ENCODE measurements around the gene KMT2C. TPM values are rescaled to one million over a fixed set of nuclear protein-coding genes. Genes with fewer than 3 reads are reported as not detected.

The KMT2C gene
- total and polyA plus RNA-seq, 4 donors: 6.3 to 35.3 (median 19.3) TPM

DNA sequence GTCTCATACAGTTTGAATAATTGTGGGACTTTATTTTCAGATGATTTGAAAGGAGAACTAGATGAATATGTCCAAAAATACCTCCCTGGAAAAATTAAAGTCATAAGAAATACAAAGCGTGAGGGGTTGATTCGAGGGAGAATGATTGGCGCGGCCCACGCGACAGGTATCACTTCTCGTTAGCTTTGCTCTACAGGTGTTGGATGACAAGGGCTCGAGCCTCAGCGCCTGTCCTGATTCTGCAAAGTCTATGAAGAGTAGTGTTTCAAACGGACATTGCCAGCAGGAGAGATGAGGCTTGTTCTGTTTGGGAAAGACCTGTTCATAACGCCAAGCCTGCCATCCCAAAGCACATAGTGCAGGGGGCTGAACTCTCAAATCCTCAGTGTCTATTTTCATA is 330.6 kb downstream of the KMT2C start (continued):
- TF ChIP-seq CTCF (IDR thresholded peaks at IDR 0.05; ENCODE audit: low read depth, low read length, missing input control) (no peak), EGR1 (IDR thresholded peaks at IDR 0.05; ENCODE audit: low read depth in 2 of 2) (no peak)

DNA sequence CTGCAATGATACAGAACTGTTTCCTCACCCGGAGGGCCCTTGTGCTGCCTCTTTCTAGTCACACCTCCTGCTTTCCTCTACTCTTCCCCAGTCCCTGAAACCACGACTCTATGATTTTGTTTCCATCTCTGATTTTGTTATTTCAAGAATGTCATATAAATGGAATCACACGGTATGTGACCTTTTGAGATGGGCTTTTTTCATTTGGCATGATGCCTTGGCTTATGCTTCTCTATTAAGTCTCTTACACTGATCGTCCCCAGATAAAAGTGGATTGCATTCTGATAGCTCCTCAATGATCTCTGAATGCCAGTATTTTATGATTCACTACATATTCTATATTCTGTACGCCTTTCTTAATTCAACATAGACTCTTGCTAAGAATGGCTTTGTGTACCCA is 332.1 kb downstream of the KMT2C start:
- Histone ChIP-seq H3K27me3 (ENCODE audit: control insufficient read depth in 4 of 4, insufficient read depth in 4 of 4, low read length in 3 of 4) (no peaks in the 10 kb centered on the region), H3K4me1 (ENCODE audit: control insufficient read depth in 4 of 4, insufficient read depth in 4 of 4, low read length in 3 of 4) (no peaks in the 10 kb centered on the region), H3K27ac (ENCODE audit: low read depth in 1 of 2, low read length in 2 of 2) (no peak overlapping the region), H3K9ac (ENCODE audit: low read depth in 1 of 2, low read length in 2 of 2) (no peak overlapping the region), H3K9me3 (ENCODE audit: control insufficient read depth in 4 of 4, low read length in 3 of 4) (no peaks in the 10 kb centered on the region), H3K36me3 (ENCODE audit: control insufficient read depth in 4 of 4, insufficient read depth in 3 of 4, low read depth in 1 of 4, low read length in 3 of 4) (peaks cover 1 to 19% (median 14%) of the 10 kb centered on the region in 4 donors), H3K4me3 (ENCODE audit: low read depth in 1 of 3, low read length in 3 of 3) (no peak overlapping the region)
- DNase-seq (ENCODE audit: low spot score): no peak
- 90% methylated on average over 5 of the region's 5 CpGs for WGBS
- TF ChIP-seq GABPA (IDR thresholded peaks at IDR 0.05 in 1 of 2, conservative IDR thresholded peaks at IDR 0.05 in 1 of 2): no peak
- TF ChIP-seq EGR1 (IDR thresholded peaks at IDR 0.05; ENCODE audit: low read depth in 2 of 2): no peak
- TF ChIP-seq HNF4G (IDR thresholded peaks at IDR 0.05): no peak
- TF ChIP-seq, protein P1, sequence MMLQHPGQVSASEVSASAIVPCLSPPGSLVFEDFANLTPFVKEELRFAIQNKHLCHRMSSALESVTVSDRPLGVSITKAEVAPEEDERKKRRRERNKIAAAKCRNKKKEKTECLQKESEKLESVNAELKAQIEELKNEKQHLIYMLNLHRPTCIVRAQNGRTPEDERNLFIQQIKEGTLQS (IDR thresholded peaks at IDR 0.05): no peak
- TF ChIP-seq TAF1 (conservative IDR thresholded peaks at IDR 0.05): no peak
- TF ChIP-seq, protein P2, sequence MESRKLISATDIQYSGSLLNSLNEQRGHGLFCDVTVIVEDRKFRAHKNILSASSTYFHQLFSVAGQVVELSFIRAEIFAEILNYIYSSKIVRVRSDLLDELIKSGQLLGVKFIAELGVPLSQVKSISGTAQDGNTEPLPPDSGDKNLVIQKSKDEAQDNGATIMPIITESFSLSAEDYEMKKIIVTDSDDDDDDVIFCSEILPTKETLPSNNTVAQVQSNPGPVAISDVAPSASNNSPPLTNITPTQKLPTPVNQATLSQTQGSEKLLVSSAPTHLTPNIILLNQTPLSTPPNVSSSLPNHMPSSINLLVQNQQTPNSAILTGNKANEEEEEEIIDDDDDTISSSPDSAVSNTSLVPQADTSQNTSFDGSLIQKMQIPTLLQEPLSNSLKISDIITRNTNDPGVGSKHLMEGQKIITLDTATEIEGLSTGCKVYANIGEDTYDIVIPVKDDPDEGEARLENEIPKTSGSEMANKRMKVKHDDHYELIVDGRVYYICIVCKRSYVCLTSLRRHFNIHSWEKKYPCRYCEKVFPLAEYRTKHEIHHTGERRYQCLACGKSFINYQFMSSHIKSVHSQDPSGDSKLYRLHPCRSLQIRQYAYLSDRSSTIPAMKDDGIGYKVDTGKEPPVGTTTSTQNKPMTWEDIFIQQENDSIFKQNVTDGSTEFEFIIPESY (IDR thresholded peaks at IDR 0.05): no peak
- TF ChIP-seq CTCF (IDR thresholded peaks at IDR 0.05; ENCODE audit: low read depth, low read length, missing input control): no peak
- TF ChIP-seq FOXA1 (IDR thresholded peaks at IDR 0.05): no peak
- TF ChIP-seq FOXA2 (IDR thresholded peaks at IDR 0.05): no peak
- TF ChIP-seq RAD21 (IDR thresholded peaks at IDR 0.05): no peak
- TF ChIP-seq YY1 (IDR thresholded peaks at IDR 0.05): no peak

DNA sequence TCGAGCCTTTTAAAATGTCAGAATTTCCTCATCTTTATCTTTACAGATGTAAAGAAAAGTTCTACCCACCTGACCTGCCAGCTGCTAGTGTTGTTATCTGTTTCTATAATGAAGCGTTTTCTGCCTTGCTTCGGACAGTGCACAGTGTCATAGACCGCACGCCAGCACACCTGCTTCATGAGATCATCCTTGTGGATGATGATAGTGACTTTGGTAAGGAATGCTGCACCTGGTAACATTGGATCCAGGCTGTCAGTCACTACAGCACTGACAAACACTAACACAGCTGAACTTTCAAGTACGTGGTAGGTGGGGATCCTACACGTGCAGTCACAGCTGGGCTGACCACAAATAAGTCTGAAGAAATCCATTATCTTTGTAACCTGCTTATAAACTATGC is 332.7 kb downstream of the KMT2C start:
- Histone ChIP-seq H3K27ac (ENCODE audit: low read depth in 1 of 2, low read length in 2 of 2) (no peak overlapping the region), H3K4me1 (ENCODE audit: control insufficient read depth in 4 of 4, insufficient read depth in 4 of 4, low read length in 3 of 4) (no peaks in the 10 kb centered on the region), H3K27me3 (ENCODE audit: control insufficient read depth in 4 of 4, insufficient read depth in 4 of 4, low read length in 3 of 4) (no peaks in the 10 kb centered on the region), H3K9ac (ENCODE audit: low read depth in 1 of 2, low read length in 2 of 2) (no peak overlapping the region), H3K4me3 (ENCODE audit: low read depth in 1 of 3, low read length in 3 of 3) (no peak overlapping the region), H3K36me3 (ENCODE audit: control insufficient read depth in 4 of 4, insufficient read depth in 3 of 4, low read depth in 1 of 4, low read length in 3 of 4) (peaks cover 1 to 16% (median 13%) of the 10 kb centered on the region in 4 donors), H3K9me3 (ENCODE audit: control insufficient read depth in 4 of 4, low read length in 3 of 4) (no peaks in the 10 kb centered on the region)
- WGBS: 96% methylated on average over 7 of the region's 7 CpGs
- DNase-seq (ENCODE audit: low spot score): no peak
- TF ChIP-seq RAD21 (IDR thresholded peaks at IDR 0.05) (no peak), CTCF (IDR thresholded peaks at IDR 0.05; ENCODE audit: low read depth, low read length, missing input control) (no peak), YY1 (IDR thresholded peaks at IDR 0.05) (no peak), GABPA (IDR thresholded peaks at IDR 0.05 in 1 of 2, conservative IDR thresholded peaks at IDR 0.05 in 1 of 2) (no peak), RXRA (IDR thresholded peaks at IDR 0.05) (no peak), JUND (IDR thresholded peaks at IDR 0.05) (no peak), MAX (IDR thresholded peaks at IDR 0.05) (no peak), FOXA2 (IDR thresholded peaks at IDR 0.05) (no peak)
- TF ChIP-seq, protein P1 (IDR thresholded peaks at IDR 0.05): no peak
- TF ChIP-seq, protein P2 (IDR thresholded peaks at IDR 0.05): no peak

Data from liver (tissue), 9 donors.